DOHH2 (cell line): ENCODE measurements around the gene RRAS2.
"Not testable (repeated sequence)": the region's sequence is repeated elsewhere in the genome, so short reads cannot be mapped to it uniquely, and the experiment has no call there.

Experiments used
- H3F3A ChIP-seq: fragments of 200-600 bp; sonication (generic), shearing (Covaris generic); 2 replicates; pipeline ENCODE4 v1.6.0; 2016; ENCODE audit warnings: antibody characterized with exemption, mild to moderate bottlenecking; ENCODE audit not compliant: control insufficient read depth, insufficient read depth
- H3K27ac ChIP-seq: fragments of 200-600 bp; sonication (generic); 2 replicates; pipeline ENCODE4 v1.5.1; 2014; ENCODE audit warnings: low read depth, mild to moderate bottlenecking, low read length, moderate library complexity
- H3K27me3 ChIP-seq: fragments of 200-600 bp; sonication (generic); 2 replicates; pipeline ENCODE4 v1.6.1; 2014; ENCODE audit warnings: mild to moderate bottlenecking, low read length, mixed read lengths; ENCODE audit not compliant: control insufficient read depth
- H3K36me3 ChIP-seq: fragments of 200-600 bp; sonication (generic); 2 replicates; pipeline ENCODE4 v1.6.1; 2014; ENCODE audit warnings: mild to moderate bottlenecking, low read length, moderate library complexity, mixed read lengths; ENCODE audit not compliant: control insufficient read depth
- H3K4me1 ChIP-seq: fragments of 200-600 bp; sonication (generic); 2 replicates; pipeline ENCODE4 v1.6.1; 2014; ENCODE audit warnings: mild to moderate bottlenecking, low read length, mixed read lengths; ENCODE audit not compliant: control insufficient read depth
- H3K4me2 ChIP-seq: fragments of 200-600 bp; sonication (generic); 2 replicates; pipeline ENCODE4 v1.6.0; 2014; ENCODE audit warnings: mild to moderate bottlenecking, low read length, moderate library complexity
- H3K4me3 ChIP-seq: fragments of 200-600 bp; sonication (generic); 2 replicates; pipeline ENCODE4 v1.5.1; 2014; ENCODE audit warnings: mild to moderate bottlenecking, low read length, mixed read lengths
- H3K79me2 ChIP-seq: fragments of 200-600 bp; sonication (generic); 2 replicates; pipeline ENCODE4 v1.6.1; 2014; ENCODE audit warnings: mild to moderate bottlenecking, low read length, mixed read lengths; ENCODE audit not compliant: control insufficient read depth
- H3K9me2 ChIP-seq: fragments of 200-600 bp; sonication (generic); replicated peaks from 2 replicates; pipeline ENCODE4 v1.6.1; 2014; ENCODE audit warnings: mild to moderate bottlenecking, low read length, mixed read lengths; ENCODE audit not compliant: control insufficient read depth
- H3K9me3 ChIP-seq: fragments of 200-600 bp; sonication (generic); 2 replicates; pipeline ENCODE4 v1.6.1; 2014; ENCODE audit warnings: antibody characterized with exemption, low read length, mixed read lengths; ENCODE audit not compliant: control insufficient read depth, insufficient read depth
- H4K20me1 ChIP-seq: fragments of 200-600 bp; sonication (generic); 2 replicates; pipeline ENCODE4 v1.6.0; 2014; ENCODE audit warnings: low read depth, mild to moderate bottlenecking, antibody characterized with exemption, low read length, moderate library complexity; ENCODE audit not compliant: control insufficient read depth, insufficient read depth
- EZH2phosphoT487 ChIP-seq: fragments of 200-600 bp; sonication (generic); IDR thresholded peaks from 2 replicates; pipeline ENCODE4 v1.6.1; 2017; ENCODE audit warnings: borderline replicate concordance, mild to moderate bottlenecking, antibody characterized with exemption, low read length, moderate library complexity, mixed read lengths
- TF ChIP-seq, protein P1 (sequence below): fragments of 200-600 bp; sonication (generic); IDR thresholded peaks from one replicate; pipeline ENCODE4 v1.5.1; 2014; ENCODE audit warnings: antibody characterized with exemption, mild to moderate bottlenecking, low read depth, low read length; ENCODE audit not compliant: poor library complexity, severe bottlenecking

Gene RRAS2

GRCh38 chr11:14359501-14360031 is 583 bp upstream of the RRAS2 start:
- Histone ChIP-seq H3F3A (no peaks in the 10 kb centered on the region; the same call in 1 of the 2 replicates), H3K4me1 (peaks cover 36% of the 10 kb centered on the region), H3K4me3 (peak overlapping the region; percentile 89), H3K4me2 (peak overlapping the region; percentile 83), H3K36me3 (peaks cover 18% of the 10 kb centered on the region), H3K79me2 (peaks cover 44% of the 10 kb centered on the region), H3K9me2 (no peaks in the 10 kb centered on the region), H3K27me3 (no peaks in the 10 kb centered on the region; the same call in 1 of the 2 replicates), H3K27ac (no peak overlapping the region), H3K9me3 (no peaks in the 10 kb centered on the region), H4K20me1 (peaks cover 18% of the 10 kb centered on the region; the same call in 1 of the 2 replicates)
- TF ChIP-seq EZH2phosphoT487 = no peak
- TF ChIP-seq, protein P1, sequence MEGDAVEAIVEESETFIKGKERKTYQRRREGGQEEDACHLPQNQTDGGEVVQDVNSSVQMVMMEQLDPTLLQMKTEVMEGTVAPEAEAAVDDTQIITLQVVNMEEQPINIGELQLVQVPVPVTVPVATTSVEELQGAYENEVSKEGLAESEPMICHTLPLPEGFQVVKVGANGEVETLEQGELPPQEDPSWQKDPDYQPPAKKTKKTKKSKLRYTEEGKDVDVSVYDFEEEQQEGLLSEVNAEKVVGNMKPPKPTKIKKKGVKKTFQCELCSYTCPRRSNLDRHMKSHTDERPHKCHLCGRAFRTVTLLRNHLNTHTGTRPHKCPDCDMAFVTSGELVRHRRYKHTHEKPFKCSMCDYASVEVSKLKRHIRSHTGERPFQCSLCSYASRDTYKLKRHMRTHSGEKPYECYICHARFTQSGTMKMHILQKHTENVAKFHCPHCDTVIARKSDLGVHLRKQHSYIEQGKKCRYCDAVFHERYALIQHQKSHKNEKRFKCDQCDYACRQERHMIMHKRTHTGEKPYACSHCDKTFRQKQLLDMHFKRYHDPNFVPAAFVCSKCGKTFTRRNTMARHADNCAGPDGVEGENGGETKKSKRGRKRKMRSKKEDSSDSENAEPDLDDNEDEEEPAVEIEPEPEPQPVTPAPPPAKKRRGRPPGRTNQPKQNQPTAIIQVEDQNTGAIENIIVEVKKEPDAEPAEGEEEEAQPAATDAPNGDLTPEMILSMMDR = no peak

DNA sequence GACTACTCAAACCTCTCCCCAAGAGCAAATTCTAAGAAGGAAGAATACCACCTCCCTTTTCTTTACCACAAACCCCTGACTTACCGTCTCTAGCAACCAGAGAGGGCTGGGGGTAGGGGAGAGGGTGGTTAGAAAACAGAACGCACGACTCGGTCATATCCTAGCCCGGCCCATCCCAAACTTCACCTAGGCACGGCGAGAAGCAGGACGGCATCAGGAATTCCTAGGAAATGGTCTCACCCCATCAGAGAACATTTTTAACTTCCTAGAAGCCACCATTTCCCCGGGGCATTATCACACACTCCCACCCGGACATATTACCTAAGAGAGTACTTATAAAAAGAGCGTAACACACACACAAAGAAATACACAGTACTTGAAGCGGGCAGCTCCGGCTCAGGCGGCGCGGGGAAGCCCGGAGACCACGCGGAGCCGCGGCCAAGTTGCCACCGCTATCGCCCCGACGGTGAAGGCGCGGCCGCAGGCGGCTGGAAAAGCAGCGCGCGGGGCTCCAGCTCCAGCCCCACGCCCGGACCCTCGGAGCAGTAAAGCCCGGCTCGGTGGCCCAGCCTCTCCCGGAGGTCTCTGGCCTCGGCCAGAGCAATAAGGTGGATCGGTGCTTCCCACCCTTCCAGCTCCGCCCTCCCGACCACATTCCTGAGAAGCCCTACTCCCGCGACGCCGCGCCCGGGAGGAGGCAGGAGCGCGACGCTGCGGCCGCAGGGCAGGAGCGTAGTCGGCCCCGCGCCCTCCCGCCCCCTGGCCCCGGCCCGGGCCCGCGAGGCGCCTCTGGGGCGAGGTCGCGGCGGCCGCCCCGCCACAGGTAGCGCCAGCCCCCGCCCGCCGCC is 878 bp downstream of the RRAS2 start:
- Histone ChIP-seq H3K79me2 (peaks cover 58% of the 10 kb centered on the region), H3K36me3 (peaks cover 18% of the 10 kb centered on the region), H3K4me2 (peak overlapping the region; percentile 89), H3K4me3 (peak overlapping the region; percentile 89), H3K9me3 (no peaks in the 10 kb centered on the region), H3K27ac (no peak overlapping the region), H3K27me3 (no peaks in the 10 kb centered on the region; the same call in 1 of the 2 replicates), H3F3A (no peaks in the 10 kb centered on the region; the same call in 1 of the 2 replicates), H4K20me1 (peaks cover 18% of the 10 kb centered on the region; the same call in 1 of the 2 replicates), H3K4me1 (peaks cover 36% of the 10 kb centered on the region), H3K9me2 (no peaks in the 10 kb centered on the region)
- TF ChIP-seq EZH2phosphoT487 = no peak
- TF ChIP-seq, protein P1 = no peak

- Histone ChIP-seq H3K4me2 (peak overlapping the region; percentile 89), H4K20me1 (peaks cover 18% of the 10 kb centered on the region; the same call in 1 of the 2 replicates), H3K9me2 (no peaks in the 10 kb centered on the region), H3K79me2 (peaks cover 76% of the 10 kb centered on the region), H3K4me3 (peak overlapping the region; percentile 89), H3F3A (no peaks in the 10 kb centered on the region), H3K9me3 (no peaks in the 10 kb centered on the region), H3K27me3 (no peaks in the 10 kb centered on the region; the same call in 1 of the 2 replicates), H3K36me3 (peaks cover 18% of the 10 kb centered on the region), H3K27ac (no peak overlapping the region), H3K4me1 (peaks cover 36% of the 10 kb centered on the region)
- TF ChIP-seq EZH2phosphoT487 = no peak
- TF ChIP-seq, protein P1 = no peak
Observed at GRCh38 chr11:14356342-14356741, 2.6 kb downstream of the RRAS2 start.

DNA sequence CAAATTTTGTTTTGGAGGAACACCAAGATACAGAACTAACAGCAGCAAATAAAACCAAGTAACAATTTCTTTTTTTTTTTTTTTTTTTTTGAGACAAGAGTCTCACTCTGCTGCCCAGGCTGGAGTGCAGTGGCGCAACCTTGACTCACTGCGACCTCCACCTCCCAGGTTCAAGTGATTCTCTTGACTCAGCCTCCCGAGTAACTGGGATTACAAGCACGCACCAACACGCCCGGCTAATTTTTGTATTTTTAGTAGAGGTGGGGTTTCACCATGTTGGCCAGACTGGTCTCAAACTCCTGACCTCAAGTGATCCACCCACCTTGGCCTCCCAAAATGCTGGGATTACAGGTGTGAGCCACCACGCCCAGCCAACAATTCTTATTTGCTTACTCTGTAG is 4.4 kb downstream of the RRAS2 start:
- not testable (repeated sequence) for H3K27ac ChIP-seq, H3F3A ChIP-seq, H3K4me3 ChIP-seq, H3K9me2 ChIP-seq, H3K4me2 ChIP-seq, H3K9me3 ChIP-seq, H3K27me3 ChIP-seq
- H4K20me1 ChIP-seq = peaks cover 24% of the 10 kb centered on the region; the same call in 1 of the 2 replicates
- H3K36me3 ChIP-seq = peaks cover 29% of the 10 kb centered on the region
- peaks cover 93% of the 10 kb centered on the region for H3K79me2 ChIP-seq
- peaks cover 45% of the 10 kb centered on the region for H3K4me1 ChIP-seq
